Measurements from ENCODE around the gene RAPGEF3.

RAPGEF3 gene

GRCh38 chr12:47722941-47723631 lies 35.6 kb downstream of the RAPGEF3 start:
- no peak overlapping the region for H3K4me3 ChIP-seq (ENCODE audit: control insufficient read depth, low read depth, low read length)
- TF ChIP-seq, protein P1, sequence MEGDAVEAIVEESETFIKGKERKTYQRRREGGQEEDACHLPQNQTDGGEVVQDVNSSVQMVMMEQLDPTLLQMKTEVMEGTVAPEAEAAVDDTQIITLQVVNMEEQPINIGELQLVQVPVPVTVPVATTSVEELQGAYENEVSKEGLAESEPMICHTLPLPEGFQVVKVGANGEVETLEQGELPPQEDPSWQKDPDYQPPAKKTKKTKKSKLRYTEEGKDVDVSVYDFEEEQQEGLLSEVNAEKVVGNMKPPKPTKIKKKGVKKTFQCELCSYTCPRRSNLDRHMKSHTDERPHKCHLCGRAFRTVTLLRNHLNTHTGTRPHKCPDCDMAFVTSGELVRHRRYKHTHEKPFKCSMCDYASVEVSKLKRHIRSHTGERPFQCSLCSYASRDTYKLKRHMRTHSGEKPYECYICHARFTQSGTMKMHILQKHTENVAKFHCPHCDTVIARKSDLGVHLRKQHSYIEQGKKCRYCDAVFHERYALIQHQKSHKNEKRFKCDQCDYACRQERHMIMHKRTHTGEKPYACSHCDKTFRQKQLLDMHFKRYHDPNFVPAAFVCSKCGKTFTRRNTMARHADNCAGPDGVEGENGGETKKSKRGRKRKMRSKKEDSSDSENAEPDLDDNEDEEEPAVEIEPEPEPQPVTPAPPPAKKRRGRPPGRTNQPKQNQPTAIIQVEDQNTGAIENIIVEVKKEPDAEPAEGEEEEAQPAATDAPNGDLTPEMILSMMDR (IDR thresholded peaks at IDR 0.05; ENCODE audit: control insufficient read depth, insufficient read depth, low read depth, low read length, missing control alignments): no peak
- no peak for DNase-seq (ENCODE audit: low read depth)

DNA sequence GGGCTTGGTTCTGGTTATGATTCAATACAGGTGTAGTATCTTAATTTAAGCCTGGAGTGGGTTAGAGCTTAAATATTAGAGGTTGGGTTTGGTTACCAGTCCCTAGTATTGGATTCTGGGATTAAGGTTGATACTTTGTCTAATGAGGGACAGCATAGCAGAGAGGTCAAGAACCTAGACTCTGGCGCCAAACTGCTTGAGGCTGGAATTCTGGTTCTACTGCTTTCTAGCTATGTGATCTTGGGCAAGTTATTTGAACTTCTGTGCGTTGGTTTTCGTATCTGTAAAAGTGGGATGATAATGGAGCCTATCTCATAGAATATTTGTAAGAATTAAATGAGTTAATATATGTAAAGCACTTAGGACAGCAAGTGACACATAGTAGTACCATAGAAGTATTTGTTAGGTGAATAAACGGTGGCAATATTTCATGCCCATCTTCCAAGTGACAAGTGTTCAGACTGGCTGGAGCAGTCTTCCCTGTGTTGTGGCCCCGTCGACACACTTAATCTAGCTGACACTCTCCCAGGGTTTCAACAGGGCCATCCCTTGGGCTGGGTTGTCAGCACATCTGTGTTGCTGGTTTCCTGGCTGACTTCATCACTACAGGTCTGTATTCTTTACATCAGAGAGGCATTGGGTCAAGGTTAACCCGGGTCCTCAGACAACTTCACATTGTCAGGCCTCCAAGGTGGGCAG lies 36.4 kb downstream of the RAPGEF3 start:
- TF ChIP-seq, protein P1 (IDR thresholded peaks at IDR 0.05; ENCODE audit: control insufficient read depth, insufficient read depth, low read depth, low read length, missing control alignments): no peak
- H3K4me3 ChIP-seq (ENCODE audit: control insufficient read depth, low read depth, low read length): no peak overlapping the region
- DNase-seq (ENCODE audit: low read depth): no peak

GRCh38 chr12:47721431-47721973 lies 37.2 kb downstream of the RAPGEF3 start:
- no peak overlapping the region for H3K4me3 ChIP-seq (ENCODE audit: control insufficient read depth, low read depth, low read length)
- TF ChIP-seq, protein P1 (IDR thresholded peaks at IDR 0.05; ENCODE audit: control insufficient read depth, insufficient read depth, low read depth, low read length, missing control alignments): no peak
- DNase-seq (ENCODE audit: low read depth): no peak

DNA sequence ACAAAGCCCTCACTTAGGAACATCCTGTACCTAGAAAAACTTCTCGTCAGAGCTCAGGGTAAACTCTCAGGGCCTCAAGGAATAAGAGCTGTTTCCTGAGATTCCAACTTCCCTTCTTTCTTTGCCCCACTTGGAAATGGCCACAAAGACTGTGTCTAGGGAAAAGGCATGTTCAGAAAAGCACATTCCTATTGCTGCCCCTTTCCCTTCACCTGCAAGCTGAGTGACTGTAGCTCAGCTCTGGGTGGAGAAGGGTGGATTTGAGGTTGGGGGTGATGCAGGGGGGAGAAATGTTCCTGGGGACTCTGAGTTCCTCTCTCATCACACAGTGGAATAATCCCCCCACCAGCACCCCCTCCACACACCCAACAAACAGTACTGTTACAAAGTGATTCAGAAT lies 40.1 kb downstream of the RAPGEF3 start:
- no peak for DNase-seq (ENCODE audit: low read depth)
- H3K4me3 ChIP-seq (ENCODE audit: control insufficient read depth, low read depth, low read length): no peak overlapping the region
- TF ChIP-seq, protein P1 (IDR thresholded peaks at IDR 0.05; ENCODE audit: control insufficient read depth, insufficient read depth, low read depth, low read length, missing control alignments): no peak

DNA sequence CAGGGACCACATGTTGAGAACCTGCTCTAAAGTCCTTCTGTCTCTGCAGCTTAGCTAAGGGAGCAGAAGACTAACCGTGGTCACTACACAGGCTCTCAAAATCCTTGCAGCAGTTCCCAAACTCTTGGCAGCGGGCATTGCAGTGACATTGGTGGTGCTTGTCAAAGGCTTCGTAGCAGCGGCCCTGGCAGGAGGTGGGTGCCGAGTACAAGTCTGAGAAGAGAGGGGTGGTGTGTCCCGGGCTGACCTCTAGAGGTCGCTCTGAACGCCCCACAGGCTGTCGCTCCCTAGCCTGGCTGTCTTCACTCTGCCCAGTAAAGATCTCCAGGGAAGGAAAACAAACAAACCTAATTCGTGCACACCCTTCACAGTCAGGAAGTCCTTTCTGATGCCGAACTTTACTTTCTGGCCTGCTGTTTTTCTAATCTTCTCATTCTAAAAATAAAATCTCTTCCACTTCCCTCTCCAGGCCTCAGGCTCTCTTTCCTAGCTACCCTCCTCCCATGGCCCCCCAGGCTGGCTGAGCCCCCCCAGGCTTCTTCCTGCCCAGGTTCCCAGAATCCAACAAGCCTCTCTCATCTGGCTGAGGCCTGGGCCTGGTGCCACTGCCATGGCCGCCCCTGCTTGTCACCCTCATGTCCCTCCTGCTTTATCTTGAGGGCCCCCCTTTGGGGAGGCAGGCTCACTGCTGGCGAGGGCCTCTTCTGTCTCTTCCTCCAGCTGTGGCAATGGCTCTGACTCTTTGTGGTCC lies 41.1 kb downstream of the RAPGEF3 start:
- TF ChIP-seq, protein P1 (IDR thresholded peaks at IDR 0.05; ENCODE audit: control insufficient read depth, insufficient read depth, low read depth, low read length, missing control alignments): peak; percentile 95
- no peak overlapping the region for H3K4me3 ChIP-seq (ENCODE audit: control insufficient read depth, low read depth, low read length)
- peak; percentile 55 for DNase-seq (ENCODE audit: low read depth)

DNA sequence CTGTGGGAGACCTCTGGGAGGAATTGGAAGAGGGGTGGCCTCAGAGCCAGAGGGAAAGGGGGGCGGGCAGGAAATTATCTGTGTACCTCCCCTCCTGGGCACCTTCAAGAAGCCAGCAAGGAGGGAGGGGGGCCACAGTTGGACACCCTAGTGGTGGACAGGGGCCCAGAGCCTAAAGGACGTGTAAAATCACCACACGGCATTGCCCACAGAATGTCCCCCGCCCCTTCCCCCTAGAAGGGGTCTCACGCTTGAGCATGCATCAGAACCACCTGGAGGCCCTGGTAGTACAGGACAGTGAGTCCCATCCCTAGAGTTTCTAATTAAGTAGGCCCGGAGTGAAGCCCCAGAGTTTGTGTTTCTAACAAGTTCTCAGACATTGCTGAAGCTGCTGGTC lies 41.6 kb downstream of the RAPGEF3 start:
- TF ChIP-seq, protein P1 (IDR thresholded peaks at IDR 0.05; ENCODE audit: control insufficient read depth, insufficient read depth, low read depth, low read length, missing control alignments): no peak
- DNase-seq (ENCODE audit: low read depth): no peak
- H3K4me3 ChIP-seq (ENCODE audit: control insufficient read depth, low read depth, low read length): no peak overlapping the region
